Neutrophil (primary cell): ENCODE measurements around the gene TTC27.
"Not testable (repeated sequence)": the region's sequence is repeated elsewhere in the genome, so short reads cannot be mapped to it uniquely, and the experiment has no call there.

Experiments
- H3K27ac ChIP-seq: fragments of 200-600 bp; sonication (generic); 2 replicates; pipeline ENCODE4 v1.5.1; 2016; ENCODE audit warnings: mild to moderate bottlenecking, moderate library complexity
- H3K27me3 ChIP-seq: fragments of 200-600 bp; sonication (generic); 2 replicates; pipeline ENCODE4 v1.6.0; 2016; ENCODE audit warnings: mild to moderate bottlenecking
- H3K36me3 ChIP-seq: fragments of 200-600 bp; sonication (generic); 2 replicates; pipeline ENCODE4 v1.5.1; 2017
- H3K4me1 ChIP-seq, 2 experiments: fragments of 200-600 bp in 1 of 2; sonication (generic) in 1 of 2; 1 replicate in 1 of 2; 2 replicates in 1 of 2; pipeline versions ENCODE4 v1.5.1 to v1.6.1; 2013 to 2016; ENCODE audit warnings: low read depth in 1 of 2, low read length in 1 of 2, mild to moderate bottlenecking in 1 of 2, moderate library complexity in 1 of 2; ENCODE audit not compliant: control insufficient read depth in 1 of 2, insufficient read depth in 1 of 2
- H3K4me3 ChIP-seq, 2 experiments: fragments of 200-600 bp in 1 of 2; sonication (generic) in 1 of 2; 1 replicate in 1 of 2; 2 replicates in 1 of 2; pipeline ENCODE4 v1.5.1; 2013 to 2016; ENCODE audit warnings: low read depth in 1 of 2, low read length in 1 of 2, mild to moderate bottlenecking in 1 of 2, moderate library complexity in 1 of 2
- H3K9me3 ChIP-seq: fragments of 200-600 bp; sonication (generic); 2 replicates; pipeline ENCODE4 v1.5.1; 2016
- TF ChIP-seq, protein P1 (sequence below): fragments of 200-600 bp; sonication (generic); IDR thresholded peaks from 2 replicates; pipeline ENCODE4 v1.5.1; 2016; ENCODE audit warnings: antibody characterized with exemption

The TTC27 gene

DNA sequence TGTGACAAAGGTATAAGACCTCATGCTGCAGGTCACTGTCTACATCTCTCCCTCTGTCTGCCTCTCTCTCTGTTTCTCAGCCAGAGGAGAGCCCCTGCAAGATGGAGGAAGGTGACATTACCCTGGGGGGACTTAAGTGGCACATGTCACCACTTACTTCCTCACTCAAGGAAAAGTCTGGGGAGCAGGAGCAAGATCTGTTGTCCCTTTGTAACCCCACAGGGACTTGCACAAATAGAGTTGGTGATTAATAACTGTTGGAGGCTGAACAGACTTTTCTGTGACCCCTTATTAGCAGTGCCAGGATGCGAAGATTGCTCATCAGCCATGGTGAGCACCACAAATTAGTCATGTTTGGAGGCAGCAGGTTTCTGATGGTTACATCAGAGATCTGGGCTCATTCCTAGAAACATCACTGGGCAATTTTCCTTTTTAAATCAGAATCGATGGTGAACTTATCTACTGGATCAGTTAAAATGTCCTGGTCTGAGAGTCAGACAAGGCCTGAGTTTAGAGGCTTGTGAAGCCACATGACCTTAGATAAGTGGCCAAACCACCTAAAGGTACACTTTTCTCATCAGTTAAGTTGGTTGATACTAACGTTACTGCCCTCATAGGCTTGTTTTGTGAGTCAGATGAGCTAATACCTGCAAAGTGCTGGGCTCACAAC is 237.7 kb downstream of the TTC27 start:
- Histone ChIP-seq H3K27me3 (no peaks in the 10 kb centered on the region), H3K4me3 (no peak overlapping the region), H3K36me3 (no peaks in the 10 kb centered on the region), H3K4me1 (no peaks in the 10 kb centered on the region), H3K27ac (no peak overlapping the region), H3K9me3 (no peaks in the 10 kb centered on the region)
- TF ChIP-seq, protein P1, sequence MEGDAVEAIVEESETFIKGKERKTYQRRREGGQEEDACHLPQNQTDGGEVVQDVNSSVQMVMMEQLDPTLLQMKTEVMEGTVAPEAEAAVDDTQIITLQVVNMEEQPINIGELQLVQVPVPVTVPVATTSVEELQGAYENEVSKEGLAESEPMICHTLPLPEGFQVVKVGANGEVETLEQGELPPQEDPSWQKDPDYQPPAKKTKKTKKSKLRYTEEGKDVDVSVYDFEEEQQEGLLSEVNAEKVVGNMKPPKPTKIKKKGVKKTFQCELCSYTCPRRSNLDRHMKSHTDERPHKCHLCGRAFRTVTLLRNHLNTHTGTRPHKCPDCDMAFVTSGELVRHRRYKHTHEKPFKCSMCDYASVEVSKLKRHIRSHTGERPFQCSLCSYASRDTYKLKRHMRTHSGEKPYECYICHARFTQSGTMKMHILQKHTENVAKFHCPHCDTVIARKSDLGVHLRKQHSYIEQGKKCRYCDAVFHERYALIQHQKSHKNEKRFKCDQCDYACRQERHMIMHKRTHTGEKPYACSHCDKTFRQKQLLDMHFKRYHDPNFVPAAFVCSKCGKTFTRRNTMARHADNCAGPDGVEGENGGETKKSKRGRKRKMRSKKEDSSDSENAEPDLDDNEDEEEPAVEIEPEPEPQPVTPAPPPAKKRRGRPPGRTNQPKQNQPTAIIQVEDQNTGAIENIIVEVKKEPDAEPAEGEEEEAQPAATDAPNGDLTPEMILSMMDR = no peak

DNA sequence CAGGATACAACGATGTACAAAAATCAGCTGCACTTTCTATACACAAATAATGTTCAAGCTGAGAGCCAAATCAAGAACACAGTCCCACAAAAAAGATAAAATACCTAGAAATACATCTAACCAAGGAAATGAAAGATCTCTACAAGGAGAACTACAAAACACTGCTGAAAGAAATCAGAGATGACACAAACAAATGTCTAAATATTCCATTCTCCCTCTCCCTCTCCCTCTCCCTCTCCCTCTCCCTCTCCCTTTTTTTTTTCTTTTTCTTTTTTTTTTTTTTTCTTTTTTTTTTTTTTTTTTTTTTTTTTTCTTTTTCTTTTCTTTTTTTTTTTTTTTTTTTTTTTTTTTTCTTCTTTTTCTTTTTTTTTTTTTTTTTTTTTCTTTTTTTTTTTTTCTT is 238.6 kb downstream of the TTC27 start:
- not testable (repeated sequence) for H3K9me3 ChIP-seq, H3K27ac ChIP-seq, H3K36me3 ChIP-seq, H3K4me1 ChIP-seq, H3K4me3 ChIP-seq, H3K27me3 ChIP-seq
